Stimulated activated CD4-positive, alpha-beta T cell treated with anti-CD3 and anti-CD28 coated beads, Interleukin-4, amount 100 ng/mL, for 24 hours (primary cell): ENCODE measurements around the gene RFXANK.
A peak's percentile ranks its signal among the peaks of the same experiment; 100 is the strongest.
"Not testable (repeated sequence)": the region's sequence is repeated elsewhere in the genome, so short reads cannot be mapped to it uniquely, and the experiment has no call there.

Experiments
- DNase-seq: peaks from one replicate; pipeline ENCODE4 v3.0.0-alpha.2; 2020

The RFXANK gene

GRCh38 chr19:19207637-19208572 lies 15.8 kb downstream of the RFXANK start:
- DNase-seq, result no peak

- no peak for DNase-seq
These were observed 17.3 kb downstream of the RFXANK start for GRCh38 chr19:19209372-19209771.

DNA sequence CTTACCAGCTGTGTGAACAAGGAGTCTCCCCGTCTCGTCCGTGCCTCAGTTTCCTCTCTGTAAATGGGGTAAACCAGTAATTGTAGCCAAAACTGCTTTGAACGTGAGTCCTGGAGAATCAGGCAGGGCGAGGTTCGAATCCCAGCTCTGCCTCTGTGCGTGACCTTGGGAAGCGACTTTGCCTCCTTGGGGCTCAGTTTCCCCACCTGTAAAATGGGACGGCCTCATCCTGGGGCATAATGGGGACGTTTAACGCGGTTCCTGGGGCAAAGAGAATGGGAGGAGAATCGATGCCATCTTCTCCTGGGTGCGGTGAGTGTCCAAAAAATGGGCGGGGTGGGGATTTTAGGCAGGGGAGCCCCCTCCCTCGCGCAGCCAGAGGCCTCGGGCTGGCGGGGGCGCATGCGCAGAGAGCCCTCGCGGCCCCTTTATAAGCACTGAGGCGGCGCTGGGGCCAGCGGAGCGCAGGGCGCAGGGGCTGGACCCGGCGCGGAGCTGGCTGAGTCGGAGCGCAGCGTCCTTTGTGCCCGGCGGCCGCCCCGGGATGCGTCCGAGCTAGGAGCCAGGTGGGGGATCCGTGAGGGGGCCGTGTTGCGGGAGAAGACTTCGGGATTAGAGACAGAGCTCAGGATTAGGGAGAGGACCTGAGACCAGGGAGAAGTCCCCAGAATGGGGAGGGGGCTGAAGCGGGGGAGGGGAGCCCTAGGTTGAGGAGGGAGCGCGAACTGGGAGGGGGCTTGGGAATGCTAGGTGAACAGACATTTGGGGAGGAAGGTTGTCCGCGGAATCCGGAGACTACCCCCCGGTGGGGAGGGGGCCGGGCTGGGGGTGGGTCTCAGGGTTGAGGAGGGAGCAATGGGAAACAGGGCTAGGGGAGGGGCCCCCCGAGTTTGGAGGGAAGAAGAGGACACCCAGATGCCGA lies 19.7 kb downstream of the RFXANK start, which contains the start of gene NCAN:
Gene NCAN (plus strand): TSS at position 460 of the 922 bp plus-strand sequence. CDS start 4,996 bp downstream, outside the sequence.
- no peak for DNase-seq

DNA sequence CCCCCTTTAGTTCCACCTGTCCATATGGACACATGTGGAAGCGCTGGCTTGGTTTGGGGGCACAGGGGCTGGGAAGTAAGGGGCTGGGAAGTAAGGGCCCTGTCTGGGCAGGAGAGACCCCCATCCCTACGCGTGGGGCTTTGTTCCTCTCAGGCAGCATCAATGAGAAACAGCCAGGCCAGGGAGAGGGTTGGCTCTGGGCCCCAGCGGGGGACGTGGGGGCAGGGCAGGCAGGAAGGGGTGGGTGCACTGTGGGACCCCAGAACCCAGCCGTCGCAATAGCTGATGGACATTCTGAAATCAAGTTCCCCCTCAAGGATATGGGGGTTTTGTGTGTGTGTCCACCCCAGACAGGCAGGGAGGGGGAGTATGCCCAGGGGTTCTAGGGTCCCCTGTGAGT lies 20.9 kb downstream of the RFXANK start:
- DNase-seq, result no peak

GRCh38 chr19:19213426-19214158 lies 21.5 kb downstream of the RFXANK start:
- DNase-seq, result no peak

GRCh38 chr19:19214159-19214490 lies 22.1 kb downstream of the RFXANK start:
- DNase-seq, result no peak

- DNase-seq, result peak; percentile 24
These were observed 22.8 kb downstream of the RFXANK start for GRCh38 chr19:19214892-19215291.

- no peak for DNase-seq
These were observed 23.7 kb downstream of the RFXANK start for GRCh38 chr19:19215792-19216191.

GRCh38 chr19:19217099-19217498 lies 25.0 kb downstream of the RFXANK start:
- DNase-seq, result no peak

- DNase-seq, result no peak
These were observed 26.9 kb downstream of the RFXANK start for GRCh38 chr19:19218911-19219310.

DNA sequence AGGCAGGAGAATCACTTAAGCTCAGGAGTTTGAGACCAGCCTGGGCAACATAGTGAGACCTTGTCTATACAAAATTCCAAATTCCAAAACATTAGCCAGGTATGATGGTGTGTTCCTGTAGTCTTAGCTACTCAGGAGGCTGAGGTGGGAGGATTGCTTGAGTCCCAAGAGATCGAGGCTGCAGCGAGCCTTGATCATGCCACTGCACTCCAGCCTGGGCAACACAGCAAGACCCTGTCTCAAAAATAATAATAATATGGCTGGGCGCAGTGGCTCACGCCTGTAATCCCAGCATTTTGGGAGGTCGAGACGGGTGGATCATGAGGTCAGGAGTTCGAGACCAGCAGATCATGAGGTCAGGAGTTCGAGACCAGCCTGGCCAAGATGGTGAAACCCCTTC lies 28.9 kb downstream of the RFXANK start:
- not testable (repeated sequence) for DNase-seq

GRCh38 chr19:19223060-19223459 lies 31.0 kb downstream of the RFXANK start:
- DNase-seq, result no peak

- no peak for DNase-seq
These were observed 31.6 kb downstream of the RFXANK start for GRCh38 chr19:19223636-19224035.

DNA sequence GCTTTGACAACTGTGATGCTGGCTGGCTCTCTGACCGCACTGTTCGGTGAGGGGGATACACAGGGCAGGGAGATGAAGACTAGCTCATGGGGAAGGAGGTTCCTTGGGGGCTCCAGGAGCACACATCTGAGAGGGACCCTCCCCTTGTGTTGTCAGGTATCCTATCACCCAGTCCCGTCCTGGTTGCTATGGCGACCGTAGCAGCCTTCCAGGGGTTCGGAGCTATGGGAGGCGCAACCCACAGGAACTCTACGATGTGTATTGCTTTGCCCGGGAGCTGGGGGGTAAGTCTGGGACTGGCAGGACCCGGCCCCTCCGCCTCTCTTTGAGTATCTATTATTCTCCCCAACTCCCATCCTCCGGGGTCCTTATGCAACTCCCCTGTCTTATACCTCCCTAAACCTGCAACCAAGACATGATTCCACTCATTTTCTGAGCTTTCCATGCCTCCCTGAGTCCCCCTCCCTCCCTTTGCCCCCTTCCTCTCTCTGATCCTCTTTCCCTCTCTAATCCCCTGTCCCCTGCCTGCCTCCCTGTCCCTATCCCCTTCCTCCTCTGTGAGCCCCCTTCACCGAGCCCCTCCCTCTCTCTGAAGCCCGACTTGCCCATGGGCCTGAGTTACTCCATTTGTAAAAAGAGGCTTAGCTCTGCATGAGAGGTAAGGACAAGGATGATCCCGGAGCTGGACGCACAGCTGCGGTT lies 32.2 kb downstream of the RFXANK start:
- no peak for DNase-seq

GRCh38 chr19:19224852-19225494 lies 32.9 kb downstream of the RFXANK start:
- peak; percentile 71 for DNase-seq

- DNase-seq, result no peak
These were observed 34.1 kb downstream of the RFXANK start for GRCh38 chr19:19226204-19226603.

- DNase-seq, result no peak
These were observed 34.6 kb downstream of the RFXANK start for GRCh38 chr19:19226663-19227062.

- DNase-seq, result no peak
These were observed 35.2 kb downstream of the RFXANK start for GRCh38 chr19:19227217-19227616.

DNA sequence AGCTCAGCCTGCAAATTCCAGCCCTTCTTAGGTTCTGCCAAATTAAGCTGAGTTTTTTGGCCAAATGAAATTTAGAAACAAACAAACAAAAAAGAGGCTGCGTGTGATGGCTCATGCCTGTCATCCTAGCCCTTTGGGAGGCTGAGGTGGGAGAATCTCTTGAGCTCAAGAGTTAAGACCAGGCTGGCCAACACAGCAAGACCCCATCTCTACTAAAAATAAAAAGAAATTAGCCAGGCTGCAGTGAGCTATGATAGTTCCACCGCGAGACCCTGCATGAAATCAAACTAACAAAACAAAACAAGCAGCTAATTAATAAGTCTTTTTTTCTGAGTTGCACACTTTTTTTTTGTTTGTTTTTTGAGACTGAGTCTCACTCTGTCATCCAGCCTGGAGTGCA lies 37.6 kb downstream of the RFXANK start:
- DNase-seq, result no peak

GRCh38 chr19:19230999-19231398 lies 38.9 kb downstream of the RFXANK start:
- no peak for DNase-seq

DNA sequence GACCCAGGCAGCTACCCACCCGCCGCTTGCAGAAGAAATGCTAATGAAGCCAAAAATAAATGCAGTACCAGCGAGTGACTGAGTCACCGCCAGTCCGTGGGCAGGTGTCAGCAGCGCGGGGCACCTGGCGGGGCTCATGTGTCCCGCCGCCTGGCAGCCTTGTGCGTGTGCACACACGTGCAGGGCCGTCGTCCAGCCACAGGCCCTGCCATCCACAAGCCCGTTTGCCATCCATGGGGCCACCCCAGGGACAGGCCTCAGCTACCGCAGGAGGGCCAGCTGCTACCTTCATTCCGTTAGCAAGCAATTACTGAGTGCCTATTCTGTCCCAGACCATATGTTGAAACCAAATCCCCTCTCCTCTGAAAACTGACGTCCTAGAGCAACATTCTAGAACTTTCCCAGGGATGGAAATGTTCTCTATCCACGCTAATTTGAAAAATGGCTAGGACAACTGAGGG lies 40.2 kb downstream of the RFXANK start:
- no peak for DNase-seq
